Endodermal cell (in vitro differentiated cells): ENCODE data around the gene CATSPER2. TPM values are rescaled to one million over a fixed set of nuclear protein-coding genes. Genes with fewer than 3 reads are reported as not detected.
"Not testable (repeated sequence)": the region's sequence is repeated elsewhere in the genome, so short reads cannot be mapped to it uniquely, and the experiment has no call there.

ENCODE experiments used
- DNase-seq: peaks from one replicate; pipeline ENCODE4 v3.0.0-alpha.2; 2017
- H3K27ac ChIP-seq: 2 replicates; pipeline ENCODE4 v1.5.1; 2013; ENCODE audit warnings: mild to moderate bottlenecking, low read depth, low read length, moderate library complexity
- H3K27me3 ChIP-seq: 2 replicates; pipeline ENCODE4 v1.6.1; 2013; ENCODE audit warnings: mild to moderate bottlenecking, low read length, moderate library complexity; ENCODE audit not compliant: insufficient read depth, control insufficient read depth, poor library complexity, severe bottlenecking
- H3K36me3 ChIP-seq: 2 replicates; pipeline ENCODE4 v1.7.0; 2013; ENCODE audit warnings: mild to moderate bottlenecking, low read length, moderate library complexity; ENCODE audit not compliant: control insufficient read depth, insufficient read depth
- H3K4me1 ChIP-seq: one replicate; pipeline ENCODE4 v1.7.0; 2013; ENCODE audit warnings: low read length; ENCODE audit not compliant: control insufficient read depth, insufficient read depth
- H3K4me3 ChIP-seq: 2 replicates; pipeline ENCODE4 v1.5.1; 2013; ENCODE audit warnings: mild to moderate bottlenecking, low read length, moderate library complexity
- H3K9ac ChIP-seq: 2 replicates; pipeline ENCODE4 v1.6.1; 2013; ENCODE audit warnings: mild to moderate bottlenecking, low read length, moderate library complexity; ENCODE audit not compliant: poor library complexity, severe bottlenecking; ENCODE audit errors: extremely low read depth
- H3K9me3 ChIP-seq: 2 replicates; pipeline ENCODE4 v1.6.1; 2013; ENCODE audit warnings: mild to moderate bottlenecking, low read length, moderate library complexity; ENCODE audit not compliant: control insufficient read depth
- H3K27ac Mint-ChIP-seq: 2 replicates; pipeline ENCODE4 v1.8.0; 2020; ENCODE audit warnings: mixed read lengths
- H3K27me3 Mint-ChIP-seq: 2 replicates; pipeline ENCODE4 v1.8.0; 2021; ENCODE audit warnings: mild to moderate bottlenecking, mixed read lengths; ENCODE audit not compliant: insufficient read depth
- H3K36me3 Mint-ChIP-seq: 2 replicates; pipeline ENCODE4 v1.8.0; 2020; ENCODE audit warnings: low read depth, mixed read lengths
- H3K4me1 Mint-ChIP-seq: 2 replicates; pipeline ENCODE4 v1.8.0; 2020; ENCODE audit warnings: mixed read lengths
- H3K4me3 Mint-ChIP-seq: 2 replicates; pipeline ENCODE4 v1.8.0; 2020; ENCODE audit warnings: mild to moderate bottlenecking, moderate library complexity, mixed read lengths
- H3K9me3 Mint-ChIP-seq: 2 replicates; pipeline ENCODE4 v1.8.0; 2020; ENCODE audit warnings: mild to moderate bottlenecking, mixed read lengths
- WGBS, 2 experiments: methylation state at CpG; one replicate each; pipeline versions ENCODE4 v1.1.5 to v1.1.7; 2013; ENCODE audit warnings: missing lambda C conversion rate in 2 of 2, mixed read lengths in 1 of 2; ENCODE audit not compliant: insufficient coverage in 1 of 2, insufficient read length in 1 of 2; 5-methylcytosine and 5-hydroxymethylcytosine counted together
- long read RNA-seq, 4 experiments: library from polyadenylated mRNA in 2 of 4; library from RNA in 1 of 4; library from capped mRNA in 1 of 4; stranded (forward) in 3 of 4; unstranded in 1 of 4; transcript quantifications; one replicate each; pipeline ENCODE4 v2.0.0, GENCODE V29; 2020 to 2021; ENCODE audit warnings: inconsistent platforms in 1 of 4
- polyA plus RNA-seq, 2 experiments: library from polyadenylated mRNA; stranded (reverse); fragments of 50-300 nt; gene quantifications; one replicate each; pipeline ENCODE4 v1.2.3, GENCODE V29; 2013
- total RNA-seq, 2 donors: library from RNA; stranded (reverse); fragmentation: NEBNext Ultra II Directional in 1 of 2; extraction: Animal tissue kit (Norgen Biotek cat#: 25700) in 1 of 2; gene quantifications; 2 replicates in 1 of 2; 3 replicates in 1 of 2; pipeline ENCODE4 v1.2.1, GENCODE V29; 2021
- TF ChIP-seq, protein P1 (sequence below): fragments of 200-600 bp; sonication (generic); conservative IDR thresholded peaks from 2 replicates; pipeline ENCODE4 v1.5.0; 2021; ENCODE audit warnings: antibody characterized with exemption, mild to moderate bottlenecking

CATSPER2 gene
- 1 to 10 TPM; 1.2 to 1.5 TPM for total RNA-seq
- 3.6 TPM for polyA plus RNA-seq (2013, experiment 1 of 2)
- 2.0 TPM for polyA plus RNA-seq (2013, experiment 2 of 2)
- long read RNA-seq, experiment 1, result 0 reads
- long read RNA-seq, experiment 2, result 0 reads
- long read RNA-seq, experiment 3, result 0 reads
- long read RNA-seq, experiment 4, result 0 reads

DNA sequence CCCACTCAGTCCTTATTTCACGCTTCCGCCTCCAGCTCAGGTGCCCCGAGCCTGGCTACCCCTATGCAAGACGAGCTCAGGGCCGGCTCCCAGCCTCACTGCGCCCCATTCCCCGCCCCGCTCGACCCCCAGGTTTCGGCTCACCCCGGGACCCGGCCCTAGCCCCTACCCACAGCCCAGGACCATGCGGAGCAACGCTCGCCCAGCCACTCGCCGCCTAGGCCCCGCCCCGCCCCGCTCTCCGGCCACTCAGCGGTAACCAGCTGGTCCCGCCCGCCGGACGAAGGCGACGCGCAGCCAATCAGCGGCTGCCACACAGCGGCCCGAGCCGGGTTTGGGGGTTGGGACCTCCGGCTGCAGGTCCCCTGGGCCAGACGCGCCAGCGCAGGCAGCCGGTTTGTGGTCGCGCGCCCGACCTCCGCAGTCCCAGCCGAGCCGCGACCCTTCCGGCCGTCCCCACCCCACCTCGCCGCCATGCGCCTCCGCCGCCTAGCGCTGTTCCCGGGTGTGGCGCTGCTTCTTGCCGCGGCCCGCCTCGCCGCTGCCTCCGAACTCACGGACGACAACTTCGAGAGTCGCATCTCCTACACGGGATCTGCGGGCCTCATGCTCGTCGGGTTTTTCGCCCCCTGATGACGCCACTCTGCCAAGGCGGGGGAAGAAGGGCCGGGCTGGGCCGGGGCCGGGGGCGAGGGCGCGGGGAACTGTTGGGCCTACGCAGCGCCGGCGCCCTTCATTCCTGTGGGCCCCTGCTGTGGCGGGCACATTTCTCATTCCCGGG is at the start of gene CATSPER2:
CATSPER2 (minus strand) TSS at position 196 of the 781 bp plus-strand sequence. CDS start 783 bp downstream, outside the sequence.
- no peaks in the 10 kb centered on the region for H3K27me3 ChIP-seq
- H3K4me1 ChIP-seq, result no peaks in the 10 kb centered on the region
- WGBS, 2 experiments, result 95 to 98% methylated on average over 43 to 85 of the region's 85 CpGs
- TF ChIP-seq, protein P1, sequence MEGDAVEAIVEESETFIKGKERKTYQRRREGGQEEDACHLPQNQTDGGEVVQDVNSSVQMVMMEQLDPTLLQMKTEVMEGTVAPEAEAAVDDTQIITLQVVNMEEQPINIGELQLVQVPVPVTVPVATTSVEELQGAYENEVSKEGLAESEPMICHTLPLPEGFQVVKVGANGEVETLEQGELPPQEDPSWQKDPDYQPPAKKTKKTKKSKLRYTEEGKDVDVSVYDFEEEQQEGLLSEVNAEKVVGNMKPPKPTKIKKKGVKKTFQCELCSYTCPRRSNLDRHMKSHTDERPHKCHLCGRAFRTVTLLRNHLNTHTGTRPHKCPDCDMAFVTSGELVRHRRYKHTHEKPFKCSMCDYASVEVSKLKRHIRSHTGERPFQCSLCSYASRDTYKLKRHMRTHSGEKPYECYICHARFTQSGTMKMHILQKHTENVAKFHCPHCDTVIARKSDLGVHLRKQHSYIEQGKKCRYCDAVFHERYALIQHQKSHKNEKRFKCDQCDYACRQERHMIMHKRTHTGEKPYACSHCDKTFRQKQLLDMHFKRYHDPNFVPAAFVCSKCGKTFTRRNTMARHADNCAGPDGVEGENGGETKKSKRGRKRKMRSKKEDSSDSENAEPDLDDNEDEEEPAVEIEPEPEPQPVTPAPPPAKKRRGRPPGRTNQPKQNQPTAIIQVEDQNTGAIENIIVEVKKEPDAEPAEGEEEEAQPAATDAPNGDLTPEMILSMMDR, result no peak
- no peak within 1 kb of the TSS for H3K27ac ChIP-seq
- DNase-seq, result peak; percentile 45
- H3K36me3 Mint-ChIP-seq, result peaks cover 17% of the 10 kb centered on the region
- peaks cover 8% of the 10 kb centered on the region for H3K27me3 Mint-ChIP-seq
- H3K4me1 Mint-ChIP-seq, result no peaks in the 10 kb centered on the region
- no peak within 1 kb of the TSS for H3K4me3 ChIP-seq
- H3K9me3 Mint-ChIP-seq, result peaks cover 16% of the 10 kb centered on the region
- no peaks in the 10 kb centered on the region for H3K36me3 ChIP-seq
- no peak within 1 kb of the TSS for H3K4me3 Mint-ChIP-seq
- no peak within 1 kb of the TSS for H3K27ac Mint-ChIP-seq
- H3K9ac ChIP-seq, result no peak within 1 kb of the TSS
- peaks cover 7% of the 10 kb centered on the region for H3K9me3 ChIP-seq

DNA sequence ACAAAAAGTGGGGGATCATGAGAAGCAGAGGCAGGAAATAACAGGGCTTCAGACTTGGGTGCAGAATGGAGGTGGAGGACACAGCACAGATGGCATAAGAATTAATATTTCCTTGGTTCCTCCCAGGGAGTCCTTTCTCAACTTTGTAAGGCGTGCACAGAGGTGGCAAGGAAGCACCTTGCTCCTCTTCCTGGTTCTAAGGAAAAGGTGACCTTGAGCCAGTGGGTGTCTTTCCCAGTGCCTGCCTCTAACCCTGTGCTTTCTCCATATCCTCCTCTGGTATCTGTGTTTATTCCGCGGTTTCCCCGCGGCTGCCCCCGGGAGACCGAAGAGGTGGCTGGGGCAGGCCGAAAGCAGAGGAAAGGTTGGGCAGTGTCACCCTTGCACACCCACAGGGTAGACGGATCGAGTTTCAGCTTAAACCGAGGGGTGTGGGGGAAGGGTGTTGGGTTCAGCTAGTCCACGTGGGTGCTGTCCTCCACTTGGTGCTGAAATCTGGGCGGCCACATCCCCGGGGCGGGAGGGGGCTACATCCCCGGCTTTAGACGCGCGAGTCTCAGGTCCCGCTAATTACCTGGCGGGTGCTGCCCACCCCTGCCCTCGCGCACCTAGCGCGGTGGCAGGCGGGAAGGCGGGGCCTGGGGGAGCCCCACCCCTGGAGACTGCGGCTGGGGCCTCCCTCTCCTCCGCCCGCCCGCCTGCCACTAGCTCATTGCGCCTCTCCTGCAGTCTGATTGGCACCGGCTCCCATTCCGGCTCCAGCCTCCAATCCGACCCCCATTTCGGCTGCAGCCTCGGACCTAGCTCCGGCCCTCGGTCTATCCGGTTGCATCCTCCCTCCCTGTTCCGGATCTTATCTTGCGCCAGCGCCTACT is 44.7 kb upstream of the CATSPER2 start, which contains the start of gene CKMT1A:
CKMT1A (plus strand) TSS at position 712 of the 875 bp plus-strand sequence. CDS start 192 bp downstream, outside the sequence.
- H3K27me3 ChIP-seq, H3K9me3 Mint-ChIP-seq, DNase-seq, H3K27ac ChIP-seq, H3K4me3 Mint-ChIP-seq, H3K36me3 ChIP-seq, H3K27ac Mint-ChIP-seq, H3K4me1 Mint-ChIP-seq, H3K27me3 Mint-ChIP-seq, H3K9me3 ChIP-seq, H3K4me1 ChIP-seq, H3K36me3 Mint-ChIP-seq, H3K4me3 ChIP-seq, H3K9ac ChIP-seq: not testable (repeated sequence)
- WGBS, 2 experiments, result no CpG with 5 or more reads among the region's 43 CpGs

GRCh38 chr15:43692679-43693078 is 44.0 kb upstream of the CATSPER2 start:
- DNase-seq, H3K4me1 ChIP-seq, H3K4me1 Mint-ChIP-seq, H3K36me3 Mint-ChIP-seq, H3K27ac ChIP-seq, H3K9ac ChIP-seq, H3K9me3 Mint-ChIP-seq, H3K27me3 Mint-ChIP-seq, H3K27me3 ChIP-seq, H3K4me3 Mint-ChIP-seq, H3K9me3 ChIP-seq, H3K4me3 ChIP-seq, H3K27ac Mint-ChIP-seq, H3K36me3 ChIP-seq: not testable (repeated sequence)
- WGBS, 2 experiments, result no CpG with 5 or more reads among the region's 7 CpGs

GRCh38 chr15:43689604-43690301 is 41.1 kb upstream of the CATSPER2 start:
- H3K27me3 Mint-ChIP-seq, H3K9ac ChIP-seq, H3K36me3 Mint-ChIP-seq, H3K27ac ChIP-seq, H3K9me3 ChIP-seq, H3K36me3 ChIP-seq, H3K4me1 Mint-ChIP-seq, H3K9me3 Mint-ChIP-seq, DNase-seq, H3K4me1 ChIP-seq, H3K27me3 ChIP-seq, H3K27ac Mint-ChIP-seq, H3K4me3 ChIP-seq, H3K4me3 Mint-ChIP-seq: not testable (repeated sequence)
- no CpG with 5 or more reads among the region's 54 CpGs for WGBS, 2 experiments

DNA sequence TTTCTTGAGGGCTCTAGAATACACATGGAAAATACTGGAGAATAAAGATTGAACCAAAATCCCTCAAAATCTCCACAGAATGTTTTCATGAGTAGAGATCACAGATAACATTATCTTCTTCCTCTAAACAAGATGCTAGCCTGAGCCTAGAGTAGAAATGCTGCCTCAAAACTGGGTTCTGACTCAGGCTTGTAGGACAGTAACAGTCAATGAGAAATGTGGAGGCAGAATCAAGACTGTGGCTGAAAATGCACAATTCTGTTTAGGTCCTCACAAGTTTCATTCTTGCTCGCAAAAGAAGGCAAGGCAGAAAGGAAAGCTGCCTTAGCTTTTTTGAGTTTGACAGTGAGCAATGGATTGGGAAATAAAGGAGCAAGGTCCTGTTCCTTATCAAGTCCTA is 25.5 kb upstream of the CATSPER2 start:
- H3K4me3 Mint-ChIP-seq, H3K4me1 Mint-ChIP-seq, H3K27me3 ChIP-seq, H3K9me3 Mint-ChIP-seq, H3K27ac Mint-ChIP-seq, H3K27ac ChIP-seq, H3K9ac ChIP-seq, H3K27me3 Mint-ChIP-seq, H3K36me3 Mint-ChIP-seq, H3K9me3 ChIP-seq, DNase-seq, H3K4me3 ChIP-seq, H3K4me1 ChIP-seq, H3K36me3 ChIP-seq: not testable (repeated sequence)
- WGBS, 2 experiments, result no CpG with 5 or more reads among the region's 1 CpG
